GM18526 (cell line): ENCODE results near the gene ZNF341.

Source experiments
- POLR2A ChIP-seq: IDR thresholded peaks from 3 replicates; pipeline ENCODE4 v1.6.1; 2011; ENCODE audit not compliant: insufficient read length; ENCODE audit errors: extremely low read depth

The ZNF341 gene

DNA sequence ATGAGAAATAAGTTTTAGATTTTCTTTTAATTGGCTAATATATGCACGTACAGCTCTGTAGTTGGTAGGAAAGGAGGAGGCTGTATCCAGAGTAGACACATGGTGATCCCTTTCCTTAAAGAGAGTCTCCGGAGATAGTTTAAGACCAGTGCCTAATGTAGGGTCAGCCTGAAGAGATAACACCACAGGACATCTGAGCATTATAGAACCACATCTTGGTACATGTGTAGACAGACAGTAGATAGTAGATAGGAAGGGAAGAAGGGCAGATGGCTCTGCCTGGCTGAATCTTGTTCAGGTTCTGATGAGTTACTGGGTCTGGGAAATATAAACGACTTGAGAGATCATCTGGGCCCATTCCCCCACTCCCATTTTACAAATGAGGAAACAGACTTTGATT is 97.8 kb downstream of the ZNF341 start:
- no peak for TF ChIP-seq POLR2A

GRCh38 chr20:33830371-33830770 is 98.6 kb downstream of the ZNF341 start:
- no peak for TF ChIP-seq POLR2A

DNA sequence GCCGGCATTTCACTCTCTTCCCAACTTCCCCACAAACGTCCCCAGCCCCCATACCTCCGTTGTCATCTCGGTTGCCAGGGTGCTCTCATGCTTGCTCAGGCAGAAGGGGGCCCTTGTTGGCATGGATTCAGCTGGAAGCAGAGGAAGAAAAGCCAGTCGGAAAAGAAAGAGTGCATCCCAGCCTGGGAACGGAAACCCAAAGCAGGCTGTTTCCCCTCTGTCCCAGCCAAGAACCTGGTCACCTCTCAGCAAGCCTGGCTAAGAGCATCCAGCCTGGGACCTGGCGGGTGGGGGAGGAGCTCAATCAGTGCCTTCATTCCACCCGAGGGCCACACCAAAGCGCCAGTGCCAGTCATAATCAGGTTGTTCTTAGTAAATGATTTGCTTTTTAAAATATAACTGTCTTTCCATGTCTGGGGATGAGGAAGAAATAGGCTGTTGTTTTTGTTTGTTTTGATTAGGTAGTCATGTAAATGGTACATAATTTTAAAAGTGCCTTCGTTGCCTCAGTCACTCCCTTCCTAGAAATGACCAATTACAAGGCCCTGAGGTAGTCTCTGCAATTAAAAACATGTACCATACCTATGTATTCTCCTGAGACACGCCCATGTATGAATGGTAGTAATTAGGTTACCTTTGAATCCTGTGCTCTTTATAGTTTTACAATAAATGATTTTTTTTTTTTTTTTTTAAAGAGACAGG is 100.5 kb downstream of the ZNF341 start:
- no peak for TF ChIP-seq POLR2A

GRCh38 chr20:33833333-33833732 is 101.5 kb downstream of the ZNF341 start:
- TF ChIP-seq POLR2A = no peak

DNA sequence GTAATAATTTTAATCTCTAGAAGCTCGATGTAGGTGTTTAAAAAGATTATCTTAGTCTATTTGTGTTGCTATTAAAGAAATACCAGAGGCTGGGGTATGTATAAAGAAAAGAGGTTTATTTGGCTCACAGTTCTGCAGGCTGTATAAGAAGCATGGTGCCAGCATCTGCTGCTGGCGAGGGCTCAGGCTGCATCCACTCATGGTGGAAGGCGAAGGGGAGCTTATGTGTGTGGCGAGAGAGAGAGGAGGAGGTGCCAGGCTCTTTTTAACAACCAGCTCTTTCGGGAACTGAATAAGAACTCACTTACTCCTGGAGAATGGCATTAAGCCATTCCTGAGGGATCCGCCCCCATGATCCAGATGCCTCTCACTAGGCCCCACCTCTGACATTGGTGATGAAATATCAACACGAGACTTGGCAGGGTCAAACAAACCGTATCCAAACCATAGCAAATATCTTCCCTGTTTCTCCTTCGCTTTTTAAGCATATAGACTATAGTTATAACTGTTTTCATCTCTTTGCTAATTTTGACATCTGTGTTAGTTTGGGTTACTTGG is 103.9 kb downstream of the ZNF341 start:
- TF ChIP-seq POLR2A = no peak

DNA sequence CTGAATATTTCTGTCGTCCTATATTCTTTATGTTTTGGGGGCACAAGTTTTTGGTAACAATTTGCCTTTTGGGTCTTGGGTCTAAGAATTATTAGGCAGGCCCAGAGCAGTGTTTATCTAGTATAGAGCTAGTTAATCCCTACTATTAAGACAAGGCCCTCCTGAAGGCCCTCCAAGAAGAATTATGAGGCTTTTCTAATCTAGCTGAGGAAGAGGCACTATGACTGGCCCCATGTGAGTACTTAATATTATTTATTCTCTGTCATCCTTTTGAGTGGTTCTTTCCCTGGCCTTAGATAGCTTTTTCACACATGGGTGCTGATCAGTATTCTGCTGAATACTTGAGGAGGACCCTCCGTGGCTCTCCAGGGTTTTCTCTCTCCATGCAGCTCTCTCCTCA is 104.5 kb downstream of the ZNF341 start:
- no peak for TF ChIP-seq POLR2A

DNA sequence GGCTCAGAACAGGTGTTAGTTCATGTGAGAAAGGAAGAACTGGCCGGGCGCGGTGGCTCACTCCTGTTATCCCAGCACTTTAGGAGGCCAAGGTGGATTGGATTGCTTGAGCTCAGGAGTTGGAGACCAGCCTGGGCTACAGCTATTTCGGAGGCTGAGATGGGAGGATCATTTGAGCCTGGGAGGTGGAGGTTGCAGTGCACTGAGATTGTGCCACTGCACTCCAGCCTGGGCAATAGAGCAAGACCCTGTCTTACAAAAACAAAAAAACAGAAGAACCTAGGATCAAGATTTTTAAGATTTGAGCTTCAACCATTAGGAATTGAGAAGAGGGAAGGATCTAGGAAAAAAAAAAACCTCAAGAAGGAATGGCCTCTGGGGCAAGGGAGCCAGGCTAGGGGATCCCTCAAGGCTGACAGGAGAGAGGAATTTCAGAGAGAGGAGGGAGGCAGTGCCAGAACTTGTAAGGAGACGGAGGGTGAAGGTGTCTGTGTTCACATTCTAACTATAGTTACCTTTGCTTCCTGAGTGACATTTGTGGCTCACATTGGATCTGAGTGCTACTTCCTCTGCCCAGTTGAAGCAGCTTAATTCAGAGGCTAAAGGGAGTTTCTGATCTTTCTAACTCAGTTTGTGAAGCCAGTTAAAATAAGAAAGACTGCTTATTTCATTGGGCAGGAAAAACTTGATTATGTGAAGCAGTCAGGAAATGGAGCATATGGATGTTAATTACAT is 105.5 kb downstream of the ZNF341 start:
- no peak for TF ChIP-seq POLR2A

DNA sequence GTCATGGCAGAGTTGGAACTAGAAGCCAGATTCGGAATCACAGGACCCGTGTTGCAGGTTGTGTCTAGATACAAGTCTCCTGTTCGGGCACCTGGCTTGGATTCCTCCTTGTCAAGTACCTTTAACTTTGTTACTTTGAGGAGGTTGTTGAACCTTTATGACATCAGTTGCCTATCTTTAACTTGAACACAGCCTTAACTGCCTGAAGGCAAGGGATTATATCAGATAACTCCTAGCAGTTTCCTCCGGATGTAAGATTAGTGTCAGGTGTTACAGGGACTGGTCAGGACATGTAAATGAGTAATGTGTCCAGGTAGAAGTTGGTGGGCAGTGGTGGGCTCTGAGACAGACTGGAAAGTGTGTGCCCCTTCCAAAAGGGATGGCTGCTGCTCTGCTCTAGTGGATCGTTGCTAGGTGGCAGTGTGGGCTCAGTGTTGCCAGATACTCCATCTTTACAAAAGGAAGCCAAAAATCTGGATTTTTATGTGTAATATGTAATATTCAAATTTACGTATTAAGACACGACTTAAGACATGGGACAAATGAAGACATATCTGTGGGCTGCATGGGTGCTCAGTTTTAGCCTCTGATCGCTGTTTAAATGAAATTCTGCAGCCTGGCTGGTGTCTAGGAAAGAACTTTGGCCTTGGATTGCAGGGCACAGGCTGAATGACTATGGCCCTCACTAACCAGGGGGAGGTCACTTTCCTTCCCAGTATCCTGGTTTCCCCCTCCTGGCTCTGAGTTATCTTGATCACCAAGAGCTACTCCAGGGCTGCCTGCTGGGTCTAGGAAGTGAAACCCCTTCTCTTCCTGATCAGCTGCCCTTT is 106.5 kb downstream of the ZNF341 start:
- TF ChIP-seq POLR2A = no peak

GRCh38 chr20:33839591-33839990 is 107.8 kb downstream of the ZNF341 start:
- TF ChIP-seq POLR2A = no peak

DNA sequence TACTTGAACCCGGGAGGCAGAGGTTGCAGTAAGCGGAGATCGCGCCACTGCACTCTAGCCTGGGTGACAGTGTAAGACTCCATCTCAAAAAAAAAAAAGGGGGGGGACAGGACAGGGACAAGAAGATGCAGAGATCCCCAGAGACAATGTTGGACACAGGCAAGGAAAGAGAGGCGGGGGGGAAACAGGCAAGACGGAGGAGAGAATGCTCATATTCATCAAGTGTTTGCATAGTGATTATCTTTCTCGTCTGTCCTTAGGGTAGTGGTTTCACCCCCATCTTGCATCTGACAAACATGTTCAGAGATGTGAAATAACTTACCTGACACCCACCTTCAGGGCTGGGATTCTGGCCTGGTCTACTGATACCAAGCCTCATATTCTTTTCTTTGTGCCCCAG is 108.4 kb downstream of the ZNF341 start:
- no peak for TF ChIP-seq POLR2A

- TF ChIP-seq POLR2A = no peak
Observed at GRCh38 chr20:33840759-33841435, 109.1 kb downstream of the ZNF341 start.

GRCh38 chr20:33841436-33841799 is 109.6 kb downstream of the ZNF341 start:
- TF ChIP-seq POLR2A = no peak
